Measurements from ENCODE around the gene FAM181A.

The FAM181A gene

GRCh38 chr14:93895023-93895604, 32.0 kb upstream of the FAM181A start:
- no peak for DNase-seq (ENCODE audit: low read depth, low spot score)
- in situ Hi-C loops (cut with HindIII; ENCODE audit: low sequenced_read_pairs), result no loop called here
- no peak for TF ChIP-seq CTCF (IDR thresholded peaks at IDR 0.05; ENCODE audit: low read depth, low read length)
- H3K4me3 ChIP-seq (ENCODE audit: low read depth, low read length), result no peak overlapping the region

- in situ Hi-C loops (cut with HindIII; ENCODE audit: low sequenced_read_pairs), result no loop called here
- H3K4me3 ChIP-seq (ENCODE audit: low read depth, low read length), result no peak overlapping the region
- DNase-seq (ENCODE audit: low read depth, low spot score), result no peak
- no peak for TF ChIP-seq CTCF (IDR thresholded peaks at IDR 0.05; ENCODE audit: low read depth, low read length)
Observed at GRCh38 chr14:93897476-93897845, 29.7 kb upstream of the FAM181A start.

- no peak overlapping the region for H3K4me3 ChIP-seq (ENCODE audit: low read depth, low read length)
- TF ChIP-seq CTCF (IDR thresholded peaks at IDR 0.05; ENCODE audit: low read depth, low read length), result no peak
- DNase-seq (ENCODE audit: low read depth, low spot score), result no peak
- in situ Hi-C loops (cut with HindIII; ENCODE audit: low sequenced_read_pairs), result no loop called here
Observed at GRCh38 chr14:93898081-93898611, 29.0 kb upstream of the FAM181A start.

- TF ChIP-seq CTCF (IDR thresholded peaks at IDR 0.05; ENCODE audit: low read depth, low read length), result no peak
- DNase-seq (ENCODE audit: low read depth, low spot score), result no peak
- in situ Hi-C loops (cut with HindIII; ENCODE audit: low sequenced_read_pairs), result no loop called here
- no peak overlapping the region for H3K4me3 ChIP-seq (ENCODE audit: low read depth, low read length)
Observed at GRCh38 chr14:93898731-93899130, 28.4 kb upstream of the FAM181A start.

- H3K4me3 ChIP-seq (ENCODE audit: low read depth, low read length), result no peak overlapping the region
- TF ChIP-seq CTCF (IDR thresholded peaks at IDR 0.05; ENCODE audit: low read depth, low read length), result no peak
- in situ Hi-C loops (cut with HindIII; ENCODE audit: low sequenced_read_pairs), result no loop called here
- no peak for DNase-seq (ENCODE audit: low read depth, low spot score)
Observed at GRCh38 chr14:93901813-93902212, 25.3 kb upstream of the FAM181A start.

GRCh38 chr14:93902619-93903307, 24.4 kb upstream of the FAM181A start:
- DNase-seq (ENCODE audit: low read depth, low spot score), result no peak
- no peak overlapping the region for H3K4me3 ChIP-seq (ENCODE audit: low read depth, low read length)
- in situ Hi-C loops (cut with HindIII; ENCODE audit: low sequenced_read_pairs), result no loop called here
- TF ChIP-seq CTCF (IDR thresholded peaks at IDR 0.05; ENCODE audit: low read depth, low read length), result no peak

All from astrocyte of the spinal cord (primary cell).